GM18499 (cell line): ENCODE results near the gene RHOJ.

Source experiments
- ATAC-seq: cut with Tn5 transposase; IDR thresholded peaks from one replicate; pipeline ENCODE4 v1.9.1; 2021; ENCODE audit warnings: moderate number of reproducible peaks; ENCODE audit not compliant: insufficient read depth, unreplicated experiment

Gene RHOJ

DNA sequence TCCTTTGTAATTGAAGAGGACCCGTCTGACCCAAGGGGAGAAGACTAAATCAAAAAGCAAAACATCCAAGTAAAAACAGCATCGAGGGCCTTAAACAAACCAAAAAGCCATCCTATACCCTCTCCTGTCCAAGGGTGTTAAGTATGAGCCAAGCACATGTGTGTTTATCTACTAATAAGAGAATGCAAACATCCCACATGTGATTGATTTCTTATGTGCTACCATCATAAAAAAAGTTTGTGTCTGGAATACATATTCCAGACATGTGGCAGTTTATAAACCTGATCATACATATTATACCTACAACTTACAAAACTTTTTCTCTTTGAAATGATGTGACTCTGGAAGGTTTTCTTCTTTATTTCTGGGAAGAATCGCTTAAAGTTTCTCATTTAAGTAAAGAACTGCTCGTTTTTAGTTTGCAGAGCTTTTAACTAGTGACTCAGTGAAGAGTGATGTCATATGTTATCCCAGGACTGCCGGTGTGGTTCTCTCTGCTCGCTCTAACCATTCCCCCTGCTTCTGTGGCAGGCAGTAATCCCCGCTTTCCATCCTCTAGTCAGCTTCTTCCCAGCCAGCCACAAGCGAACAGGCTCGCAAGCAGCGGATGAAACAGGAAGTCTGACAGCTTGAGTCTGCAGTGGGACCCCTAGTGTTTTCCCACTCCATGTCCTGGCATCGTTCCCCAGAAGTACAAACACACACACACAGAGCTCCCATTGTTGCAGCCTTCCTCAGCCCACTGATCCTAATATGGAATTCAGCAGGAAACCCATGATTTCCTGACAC is 431 bp upstream of the RHOJ start:
- ATAC-seq = no peak

GRCh38 chr14:63205044-63205575 is 867 bp downstream of the RHOJ start:
- ATAC-seq = no peak

GRCh38 chr14:63205866-63206265 is 1.6 kb downstream of the RHOJ start:
- no peak for ATAC-seq

DNA sequence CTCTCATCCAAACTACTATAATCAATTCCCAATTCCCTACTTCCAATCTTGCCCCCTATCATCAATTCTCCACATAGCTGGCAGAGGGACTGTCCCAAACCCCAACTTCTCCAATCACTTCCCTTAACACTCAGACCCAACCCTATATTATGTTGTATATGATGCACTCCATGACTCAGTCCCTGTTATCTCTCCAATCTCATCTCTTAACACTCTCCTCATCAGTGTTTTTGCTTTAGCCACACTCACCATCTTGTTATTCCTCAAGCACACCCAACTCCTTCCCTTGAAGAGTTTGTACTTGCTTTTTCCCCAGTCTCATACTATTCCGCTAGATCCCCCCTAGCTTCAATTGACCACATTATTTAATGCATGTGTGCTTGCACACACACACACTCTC is 4.9 kb downstream of the RHOJ start:
- ATAC-seq = no peak

GRCh38 chr14:63210812-63211211 is 6.6 kb downstream of the RHOJ start:
- no peak for ATAC-seq

DNA sequence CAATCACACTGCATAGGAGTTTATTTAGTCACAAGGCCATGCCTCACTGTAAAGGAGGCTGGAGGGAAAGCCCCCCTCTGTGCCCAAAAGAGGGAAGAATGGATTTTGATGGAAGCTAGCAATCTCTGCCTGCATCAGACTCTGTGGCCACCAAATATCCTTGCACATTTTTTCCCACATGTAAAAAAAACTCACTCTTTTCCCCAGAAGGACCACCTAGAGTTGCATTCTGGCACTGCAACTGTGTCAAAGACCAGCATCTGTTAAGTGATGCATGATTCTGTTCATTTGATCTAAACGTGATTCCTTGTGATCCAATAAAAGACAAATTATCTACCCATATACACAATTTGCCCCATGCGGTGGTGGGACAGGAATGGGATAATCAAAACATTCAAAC is 8.0 kb downstream of the RHOJ start:
- ATAC-seq = no peak

GRCh38 chr14:63212776-63213500 is 8.7 kb downstream of the RHOJ start:
- no peak for ATAC-seq

DNA sequence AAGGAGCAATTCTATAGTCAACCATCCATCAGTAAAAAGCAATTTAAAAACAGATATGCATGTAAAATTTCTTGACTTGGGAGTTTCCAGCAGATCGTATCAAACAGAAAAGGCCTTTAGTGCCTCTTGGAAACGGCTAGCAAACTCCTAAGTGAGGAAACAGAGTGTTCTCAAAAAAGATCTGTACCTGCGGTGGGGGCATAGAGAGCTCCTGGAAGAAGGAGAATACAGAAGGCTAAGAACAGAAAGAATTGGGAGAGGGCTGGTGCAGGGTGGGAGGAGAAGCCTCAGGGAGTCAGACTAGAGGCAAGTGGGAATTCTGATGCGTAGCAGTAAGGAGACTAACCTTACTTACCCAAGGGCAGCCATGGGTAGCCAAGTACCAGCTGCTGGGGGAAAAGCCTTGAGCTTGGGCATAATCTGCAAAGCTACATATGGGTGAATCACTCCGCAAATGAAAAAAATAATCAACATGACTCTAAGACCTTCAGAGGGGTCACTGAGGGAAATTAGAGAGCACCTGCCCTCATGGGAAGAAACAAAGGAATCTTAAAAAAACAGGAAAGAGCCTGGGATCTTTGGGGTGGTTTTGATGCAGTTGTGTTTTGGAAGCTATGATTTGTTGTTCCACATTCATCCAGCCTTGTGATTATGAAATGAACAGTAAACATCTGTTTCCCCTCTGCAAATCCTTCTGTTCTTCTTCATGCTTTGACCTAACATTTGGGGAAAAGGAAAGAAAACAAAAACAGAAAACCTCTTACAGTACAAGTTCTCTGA is 10.4 kb downstream of the RHOJ start:
- no peak for ATAC-seq

- ATAC-seq = no peak
Observed at GRCh38 chr14:63220526-63220925, 16.3 kb downstream of the RHOJ start.

DNA sequence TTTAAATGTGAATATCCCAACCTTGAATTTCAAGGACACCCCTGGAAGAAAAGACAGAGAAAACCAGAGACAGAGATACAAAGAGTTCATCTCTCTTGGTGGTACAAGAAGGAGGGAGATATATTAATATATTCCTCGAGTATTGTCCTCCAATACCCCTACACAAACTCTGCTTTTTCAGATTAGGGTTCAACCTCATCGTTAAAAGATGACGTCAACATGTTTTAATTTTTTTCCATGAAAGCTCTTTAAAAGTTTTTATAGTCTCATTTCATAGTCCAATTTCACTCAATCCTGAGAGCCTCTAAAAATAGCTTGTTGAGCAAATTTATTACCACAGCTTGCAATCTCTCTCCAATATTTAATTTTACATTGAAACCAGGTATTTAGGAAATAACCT is 19.4 kb downstream of the RHOJ start:
- no peak for ATAC-seq

DNA sequence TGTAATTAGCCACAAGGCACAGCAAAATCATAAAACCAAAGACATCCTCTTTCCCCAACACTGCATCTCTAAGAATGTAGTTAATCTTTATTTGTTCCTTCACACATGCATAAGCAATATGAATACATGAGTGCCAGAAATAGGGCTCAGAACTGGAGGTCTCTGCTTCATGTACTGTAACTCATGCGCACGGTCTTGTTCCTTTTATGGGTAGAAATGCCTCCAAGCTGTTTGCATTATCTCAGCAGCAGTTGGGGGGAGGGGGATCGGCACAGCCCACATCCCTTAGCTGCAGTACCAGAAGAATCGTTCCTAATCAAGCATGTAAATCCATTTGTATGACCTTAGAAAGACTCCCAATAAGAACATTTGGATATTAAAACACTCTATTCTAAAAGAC is 20.0 kb downstream of the RHOJ start:
- ATAC-seq = no peak

GRCh38 chr14:63228217-63228616 is 24.0 kb downstream of the RHOJ start:
- no peak for ATAC-seq

- no peak for ATAC-seq
Observed at GRCh38 chr14:63229330-63230059, 25.3 kb downstream of the RHOJ start.

GRCh38 chr14:63231766-63232165 is 27.5 kb downstream of the RHOJ start:
- no peak for ATAC-seq

DNA sequence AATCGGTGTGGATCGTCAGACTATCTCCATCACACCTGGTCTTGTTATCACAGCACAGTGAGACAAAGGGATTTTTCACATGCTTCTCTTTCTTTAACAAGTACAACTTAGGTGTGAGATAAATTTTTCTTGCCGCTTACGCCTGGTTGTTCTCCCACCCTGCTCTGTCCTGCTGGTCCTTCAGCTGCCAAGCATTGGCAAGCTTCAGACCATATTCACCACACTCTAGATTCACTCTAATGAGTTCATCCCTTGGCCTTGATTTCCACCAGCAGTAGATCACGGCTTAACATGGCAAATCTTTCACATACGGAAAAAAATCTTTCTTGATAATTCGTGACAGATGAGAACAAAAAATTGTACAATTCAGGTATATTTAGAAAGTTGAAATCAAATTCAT is 33.5 kb downstream of the RHOJ start:
- ATAC-seq = no peak

- ATAC-seq = no peak
Observed at GRCh38 chr14:63240221-63240620, 36.0 kb downstream of the RHOJ start.

- no peak for ATAC-seq
Observed at GRCh38 chr14:63241096-63241495, 36.9 kb downstream of the RHOJ start.

- ATAC-seq = no peak
Observed at GRCh38 chr14:63243646-63244045, 39.4 kb downstream of the RHOJ start.

DNA sequence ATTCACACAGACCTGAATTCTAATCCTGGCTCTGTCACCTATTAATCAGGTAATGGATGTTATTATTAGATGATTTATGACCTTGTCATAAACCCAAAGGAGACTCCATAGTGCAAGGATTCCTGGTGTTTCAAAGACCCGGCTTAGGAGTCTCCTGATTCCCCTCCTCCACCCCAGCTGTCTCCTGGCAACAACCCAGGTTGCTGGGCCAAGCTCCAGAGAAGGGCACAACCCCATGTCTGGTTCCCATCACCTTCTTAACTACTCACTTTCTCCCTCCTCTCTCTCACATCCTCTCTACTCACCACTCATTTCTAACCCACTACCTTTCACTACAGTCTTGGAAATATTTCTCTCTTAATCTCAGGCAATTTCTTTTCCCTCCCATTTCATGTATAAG is 41.6 kb downstream of the RHOJ start:
- ATAC-seq = no peak

DNA sequence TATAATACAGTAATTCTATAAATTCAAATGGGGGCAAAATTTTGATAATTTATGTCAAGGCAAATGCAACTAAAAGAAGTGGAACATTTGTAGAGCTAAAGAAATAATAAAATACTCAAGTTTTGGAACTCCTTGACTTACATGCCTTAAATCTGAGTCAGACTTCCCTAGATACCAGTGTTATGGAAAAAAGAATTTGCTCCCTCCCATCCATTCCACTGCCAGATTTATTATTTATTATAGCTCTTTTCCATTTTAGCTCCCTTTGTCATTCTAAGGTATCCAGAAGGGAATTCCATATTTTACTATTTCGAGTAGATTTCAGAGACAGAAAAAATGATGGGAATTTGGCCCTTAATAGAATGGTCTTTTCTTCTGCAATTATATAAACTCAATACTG is 44.0 kb downstream of the RHOJ start:
- ATAC-seq = no peak
